Trophoblast cell (in vitro differentiated cells and primary cell): Measurements from ENCODE around the gene SYNGR3. TPM values are rescaled to one million over a fixed set of nuclear protein-coding genes. Genes with fewer than 3 reads are reported as not detected.

Experiments used
- DNase-seq, 2 donors: peaks; one replicate each; pipeline ENCODE4 v3.0.0-alpha.2; 2016
- H2AFZ ChIP-seq: 2 replicates; pipeline ENCODE4 v1.6.1; 2013; ENCODE audit warnings: low read length, moderate library complexity, mild to moderate bottlenecking; ENCODE audit not compliant: insufficient read depth, poor library complexity
- H2AK5ac ChIP-seq: 2 replicates; pipeline ENCODE4 v1.6.1; 2013; ENCODE audit warnings: mild to moderate bottlenecking, low read length
- H2BK120ac ChIP-seq: 2 replicates; pipeline ENCODE4 v1.6.1; 2013; ENCODE audit warnings: low read length, mild to moderate bottlenecking, moderate library complexity; ENCODE audit not compliant: insufficient read depth, poor library complexity
- H2BK12ac ChIP-seq: 2 replicates; pipeline ENCODE4 v1.6.1; 2013; ENCODE audit warnings: mild to moderate bottlenecking, low read length, moderate library complexity
- H2BK5ac ChIP-seq: 2 replicates; pipeline ENCODE4 v1.6.1; 2013; ENCODE audit warnings: low read length, low read depth, moderate library complexity, mild to moderate bottlenecking; ENCODE audit not compliant: poor library complexity
- H3K14ac ChIP-seq: 2 replicates; pipeline ENCODE4 v1.6.1; 2013; ENCODE audit warnings: mild to moderate bottlenecking, low read length
- H3K18ac ChIP-seq: 2 replicates; pipeline ENCODE4 v1.6.1; 2013; ENCODE audit warnings: mild to moderate bottlenecking, low read length
- H3K23ac ChIP-seq: 2 replicates; pipeline ENCODE4 v1.6.1; 2013; ENCODE audit warnings: low read length
- H3K27ac ChIP-seq: 2 replicates; pipeline ENCODE4 v1.5.1; 2013; ENCODE audit warnings: low read depth, mild to moderate bottlenecking, inconsistent platforms, low read length, moderate library complexity
- H3K27me3 ChIP-seq: 2 replicates; pipeline ENCODE4 v1.6.1; 2013; ENCODE audit warnings: inconsistent platforms, mild to moderate bottlenecking, low read length, moderate library complexity; ENCODE audit not compliant: insufficient read depth
- H3K36me3 ChIP-seq, 2 experiments: 1 replicate in 1 of 2; 2 replicates in 1 of 2; pipeline ENCODE4 v1.6.1; 2013; ENCODE audit warnings: low read length in 2 of 2, mild to moderate bottlenecking in 2 of 2, moderate library complexity in 1 of 2; ENCODE audit not compliant: insufficient read depth in 2 of 2, control insufficient read depth in 1 of 2
- H3K4ac ChIP-seq: 2 replicates; pipeline ENCODE4 v1.6.1; 2013; ENCODE audit warnings: low read depth, mild to moderate bottlenecking, low read length, moderate library complexity
- H3K4me1 ChIP-seq, 2 experiments: 1 replicate in 1 of 2; 2 replicates in 1 of 2; pipeline ENCODE4 v1.6.1; 2013; ENCODE audit warnings: low read length in 2 of 2, mild to moderate bottlenecking in 2 of 2, moderate library complexity in 1 of 2; ENCODE audit not compliant: insufficient read depth in 2 of 2, control insufficient read depth in 1 of 2
- H3K4me2 ChIP-seq: 2 replicates; pipeline ENCODE4 v1.6.1; 2013; ENCODE audit warnings: inconsistent platforms, mild to moderate bottlenecking, low read length, moderate library complexity
- H3K4me3 ChIP-seq: 2 replicates; pipeline ENCODE4 v1.5.1; 2013; ENCODE audit warnings: mild to moderate bottlenecking, low read depth, low read length, inconsistent platforms
- H3K79me1 ChIP-seq: one replicate; pipeline ENCODE4 v1.6.1; 2013; ENCODE audit warnings: low read length
- H3K79me2 ChIP-seq: 2 replicates; pipeline ENCODE4 v1.6.1; 2013; ENCODE audit warnings: low read length, mild to moderate bottlenecking; ENCODE audit not compliant: control insufficient read depth, insufficient read depth, poor library complexity
- H3K9ac ChIP-seq: 2 replicates; pipeline ENCODE4 v1.6.1; 2013; ENCODE audit warnings: mild to moderate bottlenecking, low read length
- H3K9me3 ChIP-seq: 2 replicates; pipeline ENCODE4 v1.6.1; 2013; ENCODE audit warnings: low read depth, mild to moderate bottlenecking, control low read depth, inconsistent platforms, low read length; ENCODE audit not compliant: insufficient read depth
- H4K12ac ChIP-seq: 2 replicates; pipeline ENCODE4 v1.6.1; 2013; ENCODE audit warnings: low read depth, mild to moderate bottlenecking, low read length, moderate library complexity
- H4K8ac ChIP-seq: 2 replicates; pipeline ENCODE4 v1.6.1; 2013; ENCODE audit warnings: low read depth, mild to moderate bottlenecking, low read length, moderate library complexity
- H4K91ac ChIP-seq: one replicate; pipeline ENCODE4 v1.6.1; 2013; ENCODE audit warnings: low read depth, mild to moderate bottlenecking, low read length, moderate library complexity
- WGBS: extraction: QIAGEN DNeasy Blood & Tissue Kit; methylation state at CpG from one replicate; pipeline ENCODE4 v1.1.7; 2013; ENCODE audit warnings: missing lambda C conversion rate; ENCODE audit not compliant: insufficient read length, insufficient coverage; ENCODE audit errors: extremely low coverage; 5-methylcytosine and 5-hydroxymethylcytosine counted together
- polyA plus RNA-seq: library from polyadenylated mRNA; stranded (reverse); fragments of 200-250 nt; gene quantifications from 2 replicates; pipeline ENCODE4 v1.2.3, GENCODE V29; 2013

Gene SYNGR3
- 1.2 and 1.3 TPM in 2 replicates for polyA plus RNA-seq

- Histone ChIP-seq H3K4me2 (peak within 1 kb of the TSS; percentile 78), H3K4me1 (peaks cover 17 to 27% of the 10 kb centered on the region in 2 experiments), H3K79me2 (peaks cover 1% of the 10 kb centered on the region), H3K36me3 (peaks cover 20% of the 10 kb centered on the region in 2 experiments), H3K79me1 (peaks cover 7% of the 10 kb centered on the region), H2AK5ac (peak within 1 kb of the TSS; percentile 13), H4K12ac (peak within 1 kb of the TSS; percentile 23), H3K23ac (no peak within 1 kb of the TSS), H4K8ac (peak within 1 kb of the TSS; percentile 44), H4K91ac (peak within 1 kb of the TSS; percentile 15), H3K4ac (no peak within 1 kb of the TSS), H3K27ac (no peak within 1 kb of the TSS), H2AFZ (peak within 1 kb of the TSS; percentile 3), H3K9ac (no peak within 1 kb of the TSS), H3K9me3 (peaks cover 19% of the 10 kb centered on the region), H3K4me3 (peak within 1 kb of the TSS; percentile 23), H3K27me3 (peaks cover 33% of the 10 kb centered on the region), H2BK12ac (peak within 1 kb of the TSS; percentile 5), H2BK5ac (no peak within 1 kb of the TSS), H3K14ac (peak within 1 kb of the TSS; percentile 16), H3K18ac (peak within 1 kb of the TSS; percentile 9), H2BK120ac (peak within 1 kb of the TSS; percentile 25)
- DNase-seq, result peak in 1 of 2 donors; percentile 37
- WGBS, result no CpG with 5 or more reads among the region's 67 CpGs
Observed at GRCh38 chr16:1989209-1990100, at the start of gene SYNGR3. SYNGR3 (plus strand) TSS chr16:1989970; CDS start chr16:1990103, 133 bp downstream.

GRCh38 chr16:1940273-1941161 lies 49.3 kb upstream of the SYNGR3 start:
- peaks cover 22 to 26% of the 10 kb centered on the region in 2 experiments for H3K4me1 ChIP-seq
- no peak overlapping the region for H3K4ac ChIP-seq
- H2AFZ ChIP-seq, result no peak overlapping the region
- no peak overlapping the region for H2AK5ac ChIP-seq
- no peak overlapping the region for H3K23ac ChIP-seq
- H3K4me2 ChIP-seq, result no peak overlapping the region
- H3K79me2 ChIP-seq, result peaks cover 3% of the 10 kb centered on the region
- no peak overlapping the region for H2BK12ac ChIP-seq
- no peaks in the 10 kb centered on the region for H3K27me3 ChIP-seq
- no peak overlapping the region for H3K27ac ChIP-seq
- H3K9me3 ChIP-seq, result peaks cover 5% of the 10 kb centered on the region
- peaks cover 24 to 27% of the 10 kb centered on the region in 2 experiments for H3K36me3 ChIP-seq
- H3K14ac ChIP-seq, result no peak overlapping the region
- no peak overlapping the region for H2BK5ac ChIP-seq
- peak; percentile 78 to 80 for DNase-seq
- H3K4me3 ChIP-seq, result no peak overlapping the region
- H4K12ac ChIP-seq, result no peak overlapping the region
- H2BK120ac ChIP-seq, result no peak overlapping the region
- no CpG with 5 or more reads among the region's 23 CpGs for WGBS
- H4K91ac ChIP-seq, result no peak overlapping the region
- no peak overlapping the region for H3K9ac ChIP-seq
- peaks cover 7% of the 10 kb centered on the region for H3K79me1 ChIP-seq
- H3K18ac ChIP-seq, result no peak overlapping the region
- H4K8ac ChIP-seq, result no peak overlapping the region

GRCh38 chr16:1941162-1942046 lies 48.4 kb upstream of the SYNGR3 start:
- no peaks in the 10 kb centered on the region for H3K27me3 ChIP-seq
- H3K4ac ChIP-seq, result peak overlapping the region; percentile 2
- H2BK120ac ChIP-seq, result no peak overlapping the region
- peaks cover 24 to 27% of the 10 kb centered on the region in 2 experiments for H3K36me3 ChIP-seq
- H3K9ac ChIP-seq, result no peak overlapping the region
- H4K12ac ChIP-seq, result no peak overlapping the region
- H3K4me3 ChIP-seq, result no peak overlapping the region
- DNase-seq, result peak; percentile 83
- peak overlapping the region; percentile 39 for H3K27ac ChIP-seq
- peaks cover 3% of the 10 kb centered on the region for H3K79me2 ChIP-seq
- no peak overlapping the region for H2AK5ac ChIP-seq
- H2BK5ac ChIP-seq, result peak overlapping the region; percentile 6
- H2AFZ ChIP-seq, result no peak overlapping the region
- H4K8ac ChIP-seq, result peak overlapping the region; percentile 32
- WGBS, result no CpG with 5 or more reads among the region's 30 CpGs
- H3K4me2 ChIP-seq, result peak overlapping the region; percentile 92
- H3K79me1 ChIP-seq, result peaks cover 7% of the 10 kb centered on the region
- peaks cover 7% of the 10 kb centered on the region for H3K9me3 ChIP-seq
- H2BK12ac ChIP-seq, result no peak overlapping the region
- peak overlapping the region; percentile 21 for H4K91ac ChIP-seq
- no peak overlapping the region for H3K23ac ChIP-seq
- H3K14ac ChIP-seq, result no peak overlapping the region
- H3K18ac ChIP-seq, result peak overlapping the region; percentile 34
- peaks cover 22 to 26% of the 10 kb centered on the region in 2 experiments for H3K4me1 ChIP-seq
